ENCODE data around the gene TAS2R16. TPM values are rescaled to one million over a fixed set of nuclear protein-coding genes. Genes with fewer than 3 reads are reported as not detected.

The TAS2R16 gene
- total and polyA plus RNA-seq, 2 donors (not counting 3 experiments of a cell fraction or from before 2014, with no cell fraction given): not detected

- BruUV-seq (replicated peaks): no TSS peak
- Histone ChIP-seq H3K9ac (replicated peaks; ENCODE audit: extremely low read depth, insufficient read depth, low read length) (no peak overlapping the region), H3K79me2 (ENCODE audit: control insufficient read depth, insufficient read depth, low read length) (no peaks in the 10 kb centered on the region), H3K4me2 (ENCODE audit: insufficient read depth, low read length) (no peak overlapping the region), H3K4me1 (ENCODE audit: control insufficient read depth, extremely low read depth, insufficient read depth, low read length) (no peaks in the 10 kb centered on the region), H3K27ac (ENCODE audit: insufficient read depth, low read depth, low read length) (no peak overlapping the region), H3K9me3 (replicated peaks; ENCODE audit: control insufficient read depth, insufficient read depth, low read length) (no peaks in the 10 kb centered on the region), H3K4me3 (replicated peaks in 1 of 3; ENCODE audit: insufficient read depth in 1 of 3, low read depth in 1 of 3, low read length in 3 of 3) (no peak overlapping the region), H3K9me1 (replicated peaks; ENCODE audit: control insufficient read depth, extremely low read depth, insufficient read depth, low read length) (no peaks in the 10 kb centered on the region), H3K36me3 (ENCODE audit: control insufficient read depth in 2 of 2, extremely low read depth in 1 of 2, insufficient read depth in 2 of 2, low read length in 2 of 2) (no peaks in the 10 kb centered on the region), H4K20me1 (replicated peaks; ENCODE audit: control insufficient read depth, extremely low read depth, insufficient read depth, low read length) (no peaks in the 10 kb centered on the region), H2AFZ (ENCODE audit: low read depth, low read length) (no peak overlapping the region), H3K27me3 (ENCODE audit: control insufficient read depth in 2 of 2, insufficient read depth in 2 of 2, low read length in 2 of 2) (no peaks in the 10 kb centered on the region)
- FAIRE-seq: no peak
- DNase-seq (ENCODE audit: low read depth, low spot score): no peak
- intact Hi-C loops (cut with micrococcal nuclease) (no loop called here), dilution Hi-C loops (cut with MboI; ENCODE audit: extremely low pct_ligation_motif_present, low sequenced_read_pairs) (no loop called here)
- ChIA-PET POLR2A (no interaction called here), CTCF (no interaction called here)
- no peak for TF ChIP-seq POLR2A (IDR thresholded peaks at IDR 0.05; ENCODE audit: low read depth, low read length)
- no peak for TF ChIP-seq JUN (IDR thresholded peaks at IDR 0.05; ENCODE audit: borderline replicate concordance, insufficient read depth, insufficient read length, low read depth)
- TF ChIP-seq FOS (IDR thresholded peaks at IDR 0.05; ENCODE audit: borderline replicate concordance, insufficient read depth, low read length): no peak
- TF ChIP-seq GATA2 (IDR thresholded peaks at IDR 0.05; ENCODE audit: insufficient read depth, insufficient read length, low read depth, low read length): no peak
- TF ChIP-seq, protein P1, sequence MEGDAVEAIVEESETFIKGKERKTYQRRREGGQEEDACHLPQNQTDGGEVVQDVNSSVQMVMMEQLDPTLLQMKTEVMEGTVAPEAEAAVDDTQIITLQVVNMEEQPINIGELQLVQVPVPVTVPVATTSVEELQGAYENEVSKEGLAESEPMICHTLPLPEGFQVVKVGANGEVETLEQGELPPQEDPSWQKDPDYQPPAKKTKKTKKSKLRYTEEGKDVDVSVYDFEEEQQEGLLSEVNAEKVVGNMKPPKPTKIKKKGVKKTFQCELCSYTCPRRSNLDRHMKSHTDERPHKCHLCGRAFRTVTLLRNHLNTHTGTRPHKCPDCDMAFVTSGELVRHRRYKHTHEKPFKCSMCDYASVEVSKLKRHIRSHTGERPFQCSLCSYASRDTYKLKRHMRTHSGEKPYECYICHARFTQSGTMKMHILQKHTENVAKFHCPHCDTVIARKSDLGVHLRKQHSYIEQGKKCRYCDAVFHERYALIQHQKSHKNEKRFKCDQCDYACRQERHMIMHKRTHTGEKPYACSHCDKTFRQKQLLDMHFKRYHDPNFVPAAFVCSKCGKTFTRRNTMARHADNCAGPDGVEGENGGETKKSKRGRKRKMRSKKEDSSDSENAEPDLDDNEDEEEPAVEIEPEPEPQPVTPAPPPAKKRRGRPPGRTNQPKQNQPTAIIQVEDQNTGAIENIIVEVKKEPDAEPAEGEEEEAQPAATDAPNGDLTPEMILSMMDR (IDR thresholded peaks at IDR 0.05; ENCODE audit: extremely low read depth in 1 of 2, insufficient read depth in 1 of 2, low read depth in 1 of 2, low read length in 2 of 2): no peak
- no peak for TF ChIP-seq EZH2 (IDR thresholded peaks at IDR 0.05; ENCODE audit: borderline replicate concordance, low read depth, low read length, severe bottlenecking)
- no peak for TF ChIP-seq MYC (IDR thresholded peaks at IDR 0.05; ENCODE audit: low read depth, low read length)
- TF ChIP-seq POLR2AphosphoS5 (IDR thresholded peaks at IDR 0.05; ENCODE audit: insufficient read depth, low read depth, low read length): no peak
- TF ChIP-seq MAX (IDR thresholded peaks at IDR 0.05; ENCODE audit: insufficient read depth, insufficient read length): no peak
Measured at GRCh38 chr7:123034106-123034505, 38.6 kb upstream of the TAS2R16 start.
